Body of pancreas (tissue), 4 donors: Measurements from ENCODE around the gene CRYBB1.

Experiments
- CTCF ChIP-seq, 7 experiments: fragments of 450-650 bp in 4 of 7; fragments of 200-600 bp in 3 of 7; sonication (generic) in 3 of 7; IDR thresholded peaks; one replicate each; pipeline ENCODE4 v1.5.1; 2016 to 2019; ENCODE audit warnings: antibody characterized with exemption in 7 of 7
- POLR2A ChIP-seq, 3 donors: fragments of 450-650 bp; IDR thresholded peaks; one replicate each; pipeline ENCODE4 v1.6.1; 2016; ENCODE audit warnings: antibody characterized with exemption in 3 of 3, mild to moderate bottlenecking in 2 of 3

- TF ChIP-seq CTCF (IDR thresholded peaks at IDR 0.05): no peak
- TF ChIP-seq POLR2A (IDR thresholded peaks at IDR 0.05): no peak
Observed at GRCh38 chr22:26570864-26571525, 46.8 kb downstream of the CRYBB1 start.
